22Rv1 (cell line): ENCODE results near the gene JAKMIP1.

ENCODE experiments used
- CTCF ChIP-seq: fragments of 450-650 bp; IDR thresholded peaks from 2 replicates; pipeline ENCODE4 v1.5.1; 2017; ENCODE audit warnings: mild to moderate bottlenecking
- ZFX ChIP-seq: fragments of 450-650 bp; IDR thresholded peaks from 2 replicates; pipeline ENCODE4 v1.6.1; 2017; ENCODE audit warnings: antibody characterized with exemption, borderline replicate concordance

DNA sequence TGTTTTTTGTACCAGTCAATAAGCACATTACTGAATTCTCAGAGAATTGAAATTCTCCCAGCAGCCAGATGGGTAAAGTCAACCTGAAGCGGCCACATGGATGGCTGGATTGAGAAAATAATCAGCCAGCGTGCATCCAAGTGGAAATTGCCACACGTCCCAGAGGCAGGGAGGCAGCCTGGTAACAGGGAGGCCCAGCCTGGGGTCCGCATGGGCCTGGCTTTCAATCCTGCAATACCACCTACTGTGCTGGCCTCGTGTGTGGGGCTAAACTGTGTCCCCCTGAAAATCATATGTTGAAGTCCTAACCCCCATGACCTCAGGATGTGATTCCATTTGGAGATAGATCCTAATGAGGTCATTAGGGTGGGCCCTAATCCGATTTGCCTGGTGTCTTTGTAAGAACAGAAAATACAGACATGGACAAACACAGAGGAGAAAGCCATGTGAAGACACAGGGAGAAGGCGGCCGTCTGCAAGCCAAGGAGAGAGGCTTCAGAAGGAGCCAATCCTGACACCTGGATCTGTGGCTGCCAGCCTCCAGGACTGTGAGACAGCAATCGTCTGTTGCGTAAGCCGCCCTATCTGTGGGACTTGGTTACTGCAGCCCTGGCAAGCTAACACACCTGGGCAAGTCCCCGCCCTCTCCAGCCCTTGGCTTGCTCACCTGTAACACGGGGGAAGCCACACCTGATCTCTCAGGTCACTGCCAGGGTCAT, 90.3 kb downstream of the JAKMIP1 start:
- TF ChIP-seq CTCF (peak; percentile 38), ZFX (no peak)
